Common myeloid progenitor, CD34-positive (primary cell): ENCODE data around the gene SCGN.

Source experiments
- CTCF ChIA-PET: fragments of 350-600 bp; sonication (Branson Sonifier 250); formaldehyde crosslinking; loops from one replicate; lab custom pipeline; 2021; ENCODE audit warnings: antibody characterized with exemption; lab: Charles Lee
- POLR2A ChIA-PET: fragments of 350-600 bp; sonication (Branson Sonifier 250); formaldehyde crosslinking; loops from one replicate; lab custom pipeline; 2021; ENCODE audit warnings: antibody characterized with exemption; lab: Charles Lee
- DNase-seq, 3 donors: peaks; one replicate each; pipeline versions ENCODE4 v3.0.0 to v3.0.0-alpha.2; 2013
- H3K27ac ChIP-seq, 2 experiments: 1 replicate in 1 of 2; 2 replicates in 1 of 2; pipeline ENCODE4 v1.7.0; 2013; ENCODE audit warnings: inconsistent platforms in 2 of 2, low read length in 2 of 2, mild to moderate bottlenecking in 2 of 2, low read depth in 1 of 2, moderate library complexity in 1 of 2; ENCODE audit not compliant: severe bottlenecking in 2 of 2, insufficient read depth in 1 of 2, poor library complexity in 1 of 2
- H3K27me3 ChIP-seq, 5 experiments: replicated peaks in 2 of 5; 1 replicate in 3 of 5; 2 replicates in 2 of 5; pipeline versions ENCODE4 v1.6.1 to v1.7.0; 2013; ENCODE audit warnings: low read length in 4 of 5, mild to moderate bottlenecking in 2 of 5, moderate library complexity in 2 of 5, inconsistent platforms in 1 of 5; ENCODE audit not compliant: insufficient read depth in 5 of 5, control insufficient read depth in 4 of 5
- H3K36me3 ChIP-seq, 4 experiments: 1 replicate in 2 of 4; 2 replicates in 2 of 4; pipeline versions ENCODE4 v1.6.1 to v1.7.0; 2013; ENCODE audit warnings: low read length in 3 of 4, control low read depth in 1 of 4, mild to moderate bottlenecking in 1 of 4; ENCODE audit not compliant: control insufficient read depth in 4 of 4, insufficient read depth in 4 of 4
- H3K4me1 ChIP-seq, 4 experiments: 1 replicate in 3 of 4; 2 replicates in 1 of 4; pipeline versions ENCODE4 v1.6.1 to v1.7.1; 2013; ENCODE audit warnings: low read length in 3 of 4, mild to moderate bottlenecking in 3 of 4, control low read depth in 1 of 4, inconsistent platforms in 1 of 4, moderate library complexity in 1 of 4; ENCODE audit not compliant: control insufficient read depth in 4 of 4, insufficient read depth in 4 of 4; ENCODE audit errors: control extremely low read depth in 1 of 4
- H3K4me3 ChIP-seq, 7 experiments: 1 replicate in 4 of 7; 2 replicates in 3 of 7; pipeline versions ENCODE4 v1.5.1 to v1.7.0; 2013; ENCODE audit warnings: mild to moderate bottlenecking in 7 of 7, low read length in 6 of 7, moderate library complexity in 6 of 7, inconsistent platforms in 2 of 7, low read depth in 2 of 7, control low read depth in 1 of 7; ENCODE audit not compliant: insufficient read depth in 4 of 7, control insufficient read depth in 1 of 7; ENCODE audit errors: extremely low read depth in 1 of 7
- H3K9me3 ChIP-seq, 5 experiments: 1 replicate in 4 of 5; 2 replicates in 1 of 5; pipeline versions ENCODE4 v1.6.1 to v1.7.1; 2013; ENCODE audit warnings: low read length in 4 of 5, mild to moderate bottlenecking in 2 of 5, inconsistent platforms in 1 of 5, low read depth in 1 of 5, moderate library complexity in 1 of 5; ENCODE audit not compliant: control insufficient read depth in 4 of 5, insufficient read depth in 2 of 5; ENCODE audit errors: control extremely low read depth in 1 of 5
- WGBS: methylation state at CpG from one replicate; pipeline ENCODE4 v1.1.5; 2013; ENCODE audit not compliant: insufficient coverage; 5-methylcytosine and 5-hydroxymethylcytosine counted together

Gene SCGN

DNA sequence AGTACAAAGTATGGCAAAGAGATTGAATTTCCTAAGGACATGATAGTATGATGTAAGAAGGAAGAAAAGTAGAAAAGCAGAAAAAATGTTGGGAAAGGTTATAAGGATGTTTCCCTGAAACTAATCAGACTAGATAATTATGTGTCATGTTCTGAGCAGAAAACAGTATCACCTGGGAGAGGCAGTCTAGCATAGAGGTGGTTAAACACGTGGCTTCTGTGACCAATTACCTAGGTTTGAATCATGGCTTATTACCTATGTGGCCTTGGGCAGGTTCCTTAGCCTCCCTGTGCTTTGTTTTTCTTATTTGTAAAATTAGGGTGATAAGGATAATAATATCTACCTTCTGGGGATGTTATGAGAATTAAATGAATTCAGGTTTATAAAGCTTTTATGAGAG is 38.0 kb downstream of the SCGN start:
- H3K4me1 ChIP-seq, result no peaks in the 10 kb centered on the region

DNA sequence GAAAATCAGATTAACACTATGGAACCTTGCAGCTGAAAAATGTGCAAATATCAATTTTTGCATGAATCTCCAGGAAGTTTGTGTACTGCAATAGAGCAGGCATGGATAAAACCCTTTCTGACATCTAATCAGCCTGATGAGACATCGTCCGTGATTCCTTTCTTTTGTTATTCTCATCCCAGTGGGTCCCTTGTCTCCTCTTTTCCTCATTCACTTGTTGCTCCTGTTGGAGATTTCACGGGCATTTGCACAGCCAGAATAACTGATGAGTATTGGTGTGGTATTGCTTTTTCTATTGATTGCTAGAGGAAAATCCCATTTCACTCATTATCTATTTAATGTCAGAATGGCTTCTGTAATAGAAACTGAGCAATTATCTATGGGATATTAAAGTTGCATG is 39.9 kb downstream of the SCGN start:
- POLR2A ChIA-PET, result no interaction called here
- Histone ChIP-seq H3K27me3 (peaks cover 0 to 3% (median 0%) of the 10 kb centered on the region in 5 experiments), H3K4me1 (no peaks in the 10 kb centered on the region), H3K4me3 (no peak overlapping the region), H3K36me3 (no peaks in the 10 kb centered on the region), H3K27ac (no peak overlapping the region), H3K9me3 (no peaks in the 10 kb centered on the region)
- no peak for DNase-seq
- CTCF ChIA-PET, result interaction anchor here (1.2 kb wide), 1 partner anchor 13 kb away, joined by 3 read pairs; no protein-coding TSS in a partner anchor
- 88% methylated on average over 2 of the region's 3 CpGs for WGBS

More for the DNA sequence above, 38.0 kb downstream of the SCGN start:
- H3K9me3 ChIP-seq, result peaks cover 0 to 3% (median 0%) of the 10 kb centered on the region in 5 experiments
- no peak overlapping the region for H3K27ac ChIP-seq
- no peaks in the 10 kb centered on the region for H3K36me3 ChIP-seq
- CTCF ChIA-PET, result no interaction called here
- 94% methylated on average over 1 of the region's 1 CpG for WGBS
- no peak for DNase-seq
- H3K4me3 ChIP-seq, result no peak overlapping the region
- POLR2A ChIA-PET, result no interaction called here
- H3K27me3 ChIP-seq, result peaks cover 0 to 3% (median 0%) of the 10 kb centered on the region in 5 experiments

DNA sequence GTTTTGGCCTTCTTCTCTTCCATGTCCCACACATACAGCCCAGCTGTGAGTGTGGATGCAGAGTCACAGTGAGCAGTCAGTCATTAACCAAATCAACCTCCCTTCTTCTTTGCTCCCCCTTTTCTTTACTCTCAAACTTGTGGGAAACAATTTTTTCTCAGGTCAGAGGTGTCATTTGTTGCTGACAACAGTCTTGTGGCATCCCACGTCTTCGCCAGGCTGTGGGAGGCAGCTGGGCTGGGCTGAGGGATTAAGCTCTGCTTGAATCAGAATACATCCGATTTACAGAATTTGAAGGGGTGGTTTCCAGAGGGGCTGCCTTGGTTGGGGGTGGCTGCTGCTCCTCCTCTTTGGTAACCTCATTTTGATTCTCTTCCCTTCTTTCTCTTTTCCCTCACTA is 40.5 kb downstream of the SCGN start:
- CTCF ChIA-PET, result no interaction called here

DNA sequence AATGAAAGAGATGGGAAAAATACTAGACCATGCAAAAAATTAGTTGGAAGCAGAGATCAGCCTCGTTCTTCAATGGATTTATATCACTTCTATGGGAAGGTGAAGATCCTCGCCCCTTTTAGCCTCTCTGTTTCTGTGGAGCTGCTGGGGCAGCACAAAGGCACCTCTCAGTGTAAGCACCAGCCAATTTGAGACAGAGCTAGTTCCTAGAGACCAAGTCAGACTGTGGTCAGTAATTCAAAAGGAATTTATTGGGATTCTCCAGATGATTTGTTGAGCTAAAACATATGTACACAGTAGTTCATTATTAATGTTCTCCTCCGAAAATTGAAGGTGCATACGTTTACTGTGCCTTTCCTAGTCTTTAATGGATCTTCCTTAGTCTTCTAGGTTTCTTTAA is 42.4 kb downstream of the SCGN start:
- ChIA-PET CTCF (interaction anchor here (1.0 kb wide), 1 partner anchor 26 kb away, joined by 3 read pairs; no protein-coding TSS in a partner anchor), POLR2A (no interaction called here)
- no peak overlapping the region for H3K27ac ChIP-seq
- DNase-seq, result no peak
- 100% methylated on average over 3 of the region's 4 CpGs for WGBS
- H3K9me3 ChIP-seq, result no peaks in the 10 kb centered on the region
- no peaks in the 10 kb centered on the region for H3K36me3 ChIP-seq
- peaks cover 0 to 3% (median 0%) of the 10 kb centered on the region in 5 experiments for H3K27me3 ChIP-seq
- no peaks in the 10 kb centered on the region for H3K4me1 ChIP-seq
- H3K4me3 ChIP-seq, result no peak overlapping the region

More for the DNA sequence above, 40.5 kb downstream of the SCGN start:
- Histone ChIP-seq H3K4me3 (no peak overlapping the region), H3K4me1 (no peaks in the 10 kb centered on the region), H3K36me3 (no peaks in the 10 kb centered on the region), H3K27ac (no peak overlapping the region), H3K27me3 (peaks cover 0 to 3% (median 0%) of the 10 kb centered on the region in 5 experiments), H3K9me3 (no peaks in the 10 kb centered on the region)
- DNase-seq, result no peak
- POLR2A ChIA-PET, result no interaction called here
- WGBS, result 100% methylated on average over 2 of the region's 3 CpGs

DNA sequence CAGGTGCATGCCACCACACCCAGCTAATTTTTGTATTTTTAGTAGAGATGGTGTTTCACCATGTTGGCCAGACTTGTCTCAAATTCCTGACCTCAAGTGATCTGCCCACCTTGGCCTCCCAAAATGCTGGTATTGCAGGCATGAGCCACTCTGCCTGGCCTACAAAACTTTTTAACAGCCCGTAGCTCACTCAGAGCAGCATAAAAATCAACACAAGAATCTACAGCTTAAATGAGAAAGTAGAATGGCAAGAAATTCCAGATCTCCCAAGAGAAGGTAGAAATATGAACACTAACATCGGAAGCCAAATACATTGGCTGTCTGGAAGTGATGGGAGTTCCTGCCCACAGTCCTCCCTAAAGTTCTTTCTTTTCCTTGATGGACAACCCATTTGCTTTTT is 43.7 kb downstream of the SCGN start:
- Histone ChIP-seq H3K27ac (no peak overlapping the region), H3K9me3 (no peaks in the 10 kb centered on the region), H3K4me1 (no peaks in the 10 kb centered on the region), H3K36me3 (no peaks in the 10 kb centered on the region), H3K4me3 (no peak overlapping the region), H3K27me3 (peaks cover 0 to 3% (median 0%) of the 10 kb centered on the region in 5 experiments)
- CTCF ChIA-PET, result no interaction called here
- 100% methylated on average over 1 of the region's 2 CpGs for WGBS
- POLR2A ChIA-PET, result no interaction called here
- DNase-seq, result no peak

DNA sequence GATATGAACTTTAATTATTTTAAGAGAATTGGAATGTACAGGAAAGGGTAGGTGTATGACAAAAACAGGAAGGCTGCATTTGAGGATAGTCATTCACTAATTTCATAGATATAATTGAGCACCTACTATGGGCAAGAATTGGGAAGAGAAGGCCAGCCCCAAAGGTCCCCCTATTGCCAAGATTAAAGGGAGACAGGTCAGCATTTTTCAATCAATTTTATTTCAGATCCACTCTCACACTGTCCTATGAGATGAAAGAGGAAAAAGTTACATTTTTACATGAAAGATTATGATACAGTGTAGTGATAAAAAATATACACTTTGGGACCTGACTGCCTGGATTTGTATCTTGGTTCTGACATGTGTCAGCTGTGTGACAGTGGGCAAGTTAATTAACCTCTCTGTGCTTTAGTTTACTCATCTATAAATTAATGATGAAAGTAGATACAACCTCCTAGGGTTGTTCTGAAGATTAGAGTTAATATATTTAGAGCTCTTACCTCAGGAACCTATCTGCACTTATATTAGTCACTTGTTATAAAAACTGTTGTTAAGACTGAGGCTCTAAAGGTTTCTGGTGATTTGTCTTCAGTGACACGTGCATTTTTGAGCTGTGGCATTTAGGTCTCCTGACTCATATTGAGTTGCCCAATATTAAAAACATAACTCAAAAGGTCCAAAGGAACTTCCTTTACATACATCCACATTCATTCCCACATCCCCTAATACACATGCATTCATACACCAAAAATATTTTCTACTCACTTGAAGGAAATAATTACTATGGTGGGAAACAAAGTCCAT is 45.7 kb downstream of the SCGN start:
- Histone ChIP-seq H3K27me3 (no peaks in the 10 kb centered on the region), H3K4me1 (no peaks in the 10 kb centered on the region), H3K27ac (no peak overlapping the region), H3K4me3 (no peak overlapping the region), H3K36me3 (no peaks in the 10 kb centered on the region), H3K9me3 (no peaks in the 10 kb centered on the region)
- WGBS, result no CpG with 5 or more reads among the region's 1 CpG
- ChIA-PET CTCF (interaction anchor here (1.0 kb wide), 1 partner anchor 15 kb away, joined by 3 read pairs; no protein-coding TSS in a partner anchor), POLR2A (no interaction called here)
- DNase-seq, result peak in 2 of 3 donors; percentile 21 to 23

DNA sequence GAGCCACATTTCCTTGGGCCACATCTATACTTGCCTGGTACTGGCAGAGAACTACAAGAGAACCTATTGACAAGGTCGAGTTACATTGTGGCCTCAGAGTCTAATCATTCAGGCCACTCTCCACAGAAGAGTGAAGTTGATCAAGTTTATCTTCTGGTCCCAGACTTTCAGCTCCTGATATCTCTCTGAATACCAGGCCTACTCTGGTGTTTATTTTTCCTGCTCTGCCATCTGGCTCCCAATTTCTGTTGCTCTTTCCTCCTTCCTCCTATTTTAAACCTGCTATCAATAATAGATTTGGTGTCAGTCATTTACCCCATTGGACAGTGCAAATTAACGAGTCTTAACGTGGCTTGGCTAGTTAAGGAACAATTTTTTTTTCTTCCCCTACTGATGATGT is 46.6 kb downstream of the SCGN start:
- H3K9me3 ChIP-seq, result no peaks in the 10 kb centered on the region
- DNase-seq, result peak in 2 of 3 donors; percentile 28 to 50
- no peaks in the 10 kb centered on the region for H3K27me3 ChIP-seq
- WGBS, result 33% methylated on average over 1 of the region's 3 CpGs
- H3K36me3 ChIP-seq, result no peaks in the 10 kb centered on the region
- POLR2A ChIA-PET, result no interaction called here
- no peak overlapping the region for H3K4me3 ChIP-seq
- H3K27ac ChIP-seq, result no peak overlapping the region
- H3K4me1 ChIP-seq, result no peaks in the 10 kb centered on the region
- CTCF ChIA-PET, result interaction anchor here (1.0 kb wide), 1 partner anchor 14 kb away, joined by 3 read pairs; no protein-coding TSS in a partner anchor
